HL-60/S4 treated with retinoic acid at 250 ng/mL for 4 days and 3 days (cell line): ENCODE data around the gene PREP.

Experiments
- in situ Hi-C: fragments of 300-500 bp; cut with MboI; formaldehyde crosslinking; loops from 2 replicates; pipeline ENCODE4 v1.7.0; 2022; ENCODE audit warnings: low sequenced_read_pairs

Gene PREP

GRCh38 chr6:105317607-105318533 is 85.0 kb downstream of the PREP start:
- in situ Hi-C loops: no loop called here

- in situ Hi-C loops: no loop called here
Measured at GRCh38 chr6:105313211-105313610, 89.7 kb downstream of the PREP start.

GRCh38 chr6:105310947-105311346 is 91.9 kb downstream of the PREP start:
- in situ Hi-C loops: no loop called here

GRCh38 chr6:105310371-105310770 is 92.5 kb downstream of the PREP start:
- in situ Hi-C loops: no loop called here

GRCh38 chr6:105308840-105309239 is 94.0 kb downstream of the PREP start:
- in situ Hi-C loops: no loop called here

GRCh38 chr6:105305521-105305920 is 97.4 kb downstream of the PREP start:
- in situ Hi-C loops: no loop called here

GRCh38 chr6:105304825-105305224 is 98.1 kb downstream of the PREP start:
- in situ Hi-C loops: no loop called here

- in situ Hi-C loops: no loop called here
Measured at GRCh38 chr6:105304366-105304765, 98.5 kb downstream of the PREP start.

- in situ Hi-C loops: no loop called here
Measured at GRCh38 chr6:105302617-105303128, 100.2 kb downstream of the PREP start.

GRCh38 chr6:105301756-105302616 is 100.9 kb downstream of the PREP start:
- in situ Hi-C loops: no loop called here

GRCh38 chr6:105301072-105301503 is 101.8 kb downstream of the PREP start:
- in situ Hi-C loops: no loop called here

- in situ Hi-C loops: no loop called here
Measured at GRCh38 chr6:105300090-105300489, 102.8 kb downstream of the PREP start.

- in situ Hi-C loops: no loop called here
Measured at GRCh38 chr6:105294129-105294528, 108.8 kb downstream of the PREP start.

GRCh38 chr6:105292689-105293339 is 110.1 kb downstream of the PREP start:
- in situ Hi-C loops: no loop called here

GRCh38 chr6:105291525-105291924 is 111.4 kb downstream of the PREP start:
- in situ Hi-C loops: no loop called here

- in situ Hi-C loops: no loop called here
Measured at GRCh38 chr6:105282631-105283585, 120.0 kb downstream of the PREP start.

GRCh38 chr6:105280033-105280432 is 122.8 kb downstream of the PREP start:
- in situ Hi-C loops: no loop called here

GRCh38 chr6:105279463-105279862 is 123.4 kb downstream of the PREP start:
- in situ Hi-C loops: no loop called here

GRCh38 chr6:105278813-105279212 is 124.1 kb downstream of the PREP start:
- in situ Hi-C loops: no loop called here

- in situ Hi-C loops: no loop called here
Measured at GRCh38 chr6:105278035-105278434, 124.8 kb downstream of the PREP start.
